ENCODE measurements around the gene NSUN6.
"Not testable (repeated sequence)": the region's sequence is repeated elsewhere in the genome, so short reads cannot be mapped to it uniquely, and the experiment has no call there.

NSUN6 gene

GRCh38 chr10:18610517-18610916 is 40.9 kb downstream of the NSUN6 start:
- no peak for DNase-seq (ENCODE audit: low read depth in 3 of 3)

GRCh38 chr10:18608596-18608995 is 42.8 kb downstream of the NSUN6 start:
- DNase-seq (ENCODE audit: low read depth in 3 of 3) = no peak

- DNase-seq (ENCODE audit: low read depth in 3 of 3) = no peak
These were observed 43.6 kb downstream of the NSUN6 start for GRCh38 chr10:18607503-18608378.

GRCh38 chr10:18606051-18606695 is 45.2 kb downstream of the NSUN6 start:
- DNase-seq (ENCODE audit: low read depth in 3 of 3) = no peak

- no peak for DNase-seq (ENCODE audit: low read depth in 3 of 3)
These were observed 50.1 kb downstream of the NSUN6 start for GRCh38 chr10:18601321-18601720.

- DNase-seq (ENCODE audit: low read depth in 3 of 3) = no peak
These were observed 52.0 kb downstream of the NSUN6 start for GRCh38 chr10:18599392-18599791.

GRCh38 chr10:18594574-18595156 is 56.7 kb downstream of the NSUN6 start:
- DNase-seq (ENCODE audit: low read depth in 3 of 3) = no peak

- not testable (repeated sequence) for DNase-seq (ENCODE audit: low read depth in 3 of 3)
These were observed 60.2 kb downstream of the NSUN6 start for GRCh38 chr10:18591141-18591540.

- not testable (repeated sequence) for DNase-seq (ENCODE audit: low read depth in 3 of 3)
These were observed 64.8 kb downstream of the NSUN6 start for GRCh38 chr10:18586637-18587036.

- no peak for DNase-seq (ENCODE audit: low read depth in 3 of 3)
These were observed 67.7 kb downstream of the NSUN6 start for GRCh38 chr10:18583575-18584270.

GRCh38 chr10:18582803-18583202 is 68.6 kb downstream of the NSUN6 start:
- DNase-seq (ENCODE audit: low read depth in 3 of 3) = no peak

GRCh38 chr10:18577823-18578685 is 73.3 kb downstream of the NSUN6 start:
- DNase-seq (ENCODE audit: low read depth in 3 of 3) = no peak

- DNase-seq (ENCODE audit: low read depth in 3 of 3) = no peak
These were observed 74.8 kb downstream of the NSUN6 start for GRCh38 chr10:18576586-18576985.

GRCh38 chr10:18572959-18573561 is 78.3 kb downstream of the NSUN6 start:
- no peak for DNase-seq (ENCODE audit: low read depth in 3 of 3)

GRCh38 chr10:18571780-18572179 is 79.6 kb downstream of the NSUN6 start:
- DNase-seq (ENCODE audit: low read depth in 3 of 3) = no peak

- DNase-seq (ENCODE audit: low read depth in 3 of 3) = no peak
These were observed 80.3 kb downstream of the NSUN6 start for GRCh38 chr10:18571076-18571475.

- DNase-seq (ENCODE audit: low read depth in 3 of 3) = not testable (repeated sequence)
These were observed 81.0 kb downstream of the NSUN6 start for GRCh38 chr10:18570386-18570785.

- DNase-seq (ENCODE audit: low read depth in 3 of 3) = no peak
These were observed 84.0 kb downstream of the NSUN6 start for GRCh38 chr10:18567343-18567856.

- no peak for DNase-seq (ENCODE audit: low read depth in 3 of 3)
These were observed 85.2 kb downstream of the NSUN6 start for GRCh38 chr10:18566177-18566576.

- DNase-seq (ENCODE audit: low read depth in 3 of 3) = no peak
These were observed 86.4 kb downstream of the NSUN6 start for GRCh38 chr10:18565006-18565405.

Data from stimulated activated CD4-positive, alpha-beta T cell treated with anti-CD3 and anti-CD28 coated beads, TNF-alpha, amount 100 ng/mL, for 24 hours (primary cell).